OCI-LY1 (cell line): ENCODE results near the gene TNFAIP8.
A peak's percentile ranks its signal among the peaks of the same experiment; 100 is the strongest.

ENCODE experiments used
- H2AFZ ChIP-seq: fragments of 200-600 bp; sonication (generic), shearing (Covaris generic); 2 replicates; pipeline ENCODE4 v1.6.0; 2014; ENCODE audit warnings: antibody characterized with exemption, mild to moderate bottlenecking, low read length
- H3F3A ChIP-seq: fragments of 200-600 bp; sonication (generic), shearing (Covaris generic); 2 replicates; pipeline ENCODE4 v1.6.0; 2014; ENCODE audit warnings: mild to moderate bottlenecking, antibody characterized with exemption, low read length, moderate library complexity; ENCODE audit not compliant: insufficient read depth
- H3K27ac ChIP-seq: fragments of 200-600 bp; sonication (generic); 2 replicates; pipeline ENCODE4 v1.5.1; 2014; ENCODE audit warnings: low read length, mixed run types, mild to moderate bottlenecking, low read depth; ENCODE audit not compliant: poor library complexity, severe bottlenecking
- H3K27me3 ChIP-seq: fragments of 200-600 bp; sonication (generic); 2 replicates; pipeline ENCODE4 v1.6.0; 2014; ENCODE audit warnings: antibody characterized with exemption, mild to moderate bottlenecking, low read length, moderate library complexity; ENCODE audit not compliant: insufficient read depth
- H3K36me3 ChIP-seq: fragments of 200-600 bp; sonication (generic); 2 replicates; pipeline ENCODE4 v1.6.1; 2014; ENCODE audit warnings: mild to moderate bottlenecking, antibody characterized with exemption, low read length, moderate library complexity, mixed read lengths; ENCODE audit not compliant: insufficient read depth
- H3K4me1 ChIP-seq: fragments of 200-600 bp; sonication (generic); 2 replicates; pipeline ENCODE4 v1.5.1; 2014; ENCODE audit warnings: mild to moderate bottlenecking, low read length, moderate library complexity; ENCODE audit not compliant: insufficient read depth, severe bottlenecking
- H3K4me2 ChIP-seq: fragments of 200-600 bp; sonication (generic), shearing (Covaris generic); 2 replicates; pipeline ENCODE4 v1.6.1; 2014; ENCODE audit warnings: low read length
- H3K4me3 ChIP-seq: fragments of 200-600 bp; sonication (generic); 2 replicates; pipeline ENCODE4 v1.5.1; 2014; ENCODE audit warnings: low read length, low read depth, mild to moderate bottlenecking, mixed read lengths; ENCODE audit not compliant: poor library complexity, severe bottlenecking
- H3K79me2 ChIP-seq: fragments of 200-600 bp; shearing (Covaris generic); 2 replicates; pipeline ENCODE4 v1.6.1; 2016; ENCODE audit warnings: mixed run types, low read length, mixed read lengths; ENCODE audit not compliant: insufficient read depth
- H3K9ac ChIP-seq: fragments of 200-600 bp; sonication (generic), shearing (Covaris generic); 2 replicates; pipeline ENCODE4 v1.6.1; 2014; ENCODE audit warnings: mild to moderate bottlenecking, low read length, mixed read lengths
- H3K9me2 ChIP-seq: fragments of 200-600 bp; sonication (generic), shearing (Covaris generic); 2 replicates; pipeline ENCODE4 v1.6.1; 2014; ENCODE audit warnings: low read depth, mild to moderate bottlenecking, low read length, mixed read lengths
- H3K9me3 ChIP-seq: fragments of 200-600 bp; shearing (Covaris generic); 2 replicates; pipeline ENCODE4 v1.6.1; 2014; ENCODE audit warnings: low read length, mixed read lengths
- H4K20me1 ChIP-seq: fragments of 200-600 bp; sonication (generic), shearing (Covaris generic); 2 replicates; pipeline ENCODE4 v1.6.0; 2016; ENCODE audit warnings: mild to moderate bottlenecking, low read length; ENCODE audit not compliant: insufficient read depth
- CTCF ChIP-seq: fragments of 200-600 bp; sonication (generic), shearing (Covaris generic); IDR thresholded peaks from 2 replicates; pipeline ENCODE4 v1.5.1; 2017; ENCODE audit warnings: mild to moderate bottlenecking, antibody characterized with exemption, low read length, moderate library complexity, mixed read lengths
- EZH2 ChIP-seq: fragments of 200-600 bp; sonication (generic), shearing (Covaris generic); IDR thresholded peaks from 2 replicates; pipeline ENCODE4 v1.8.0; 2017; ENCODE audit warnings: borderline replicate concordance, mixed run types, mild to moderate bottlenecking, antibody characterized with exemption, low read length, moderate library complexity, mixed read lengths

The TNFAIP8 gene

GRCh38 chr5:119339965-119340364, 15.9 kb upstream of the TNFAIP8 start:
- H3K9me3 ChIP-seq, result no peaks in the 10 kb centered on the region
- H3K4me3 ChIP-seq, result peak overlapping the region; percentile 56
- peak overlapping the region; percentile 72 for H3K4me2 ChIP-seq
- H3K9me2 ChIP-seq, result no peaks in the 10 kb centered on the region
- H3K27me3 ChIP-seq, result no peaks in the 10 kb centered on the region
- H3K79me2 ChIP-seq, result peaks cover 37% of the 10 kb centered on the region
- peaks cover 99% of the 10 kb centered on the region for H3K4me1 ChIP-seq
- H3F3A ChIP-seq, result peaks cover 15% of the 10 kb centered on the region; the same call in 1 of the 2 replicates
- H3K9ac ChIP-seq, result peak overlapping the region; percentile 58
- no peaks in the 10 kb centered on the region for H4K20me1 ChIP-seq
- no peak overlapping the region for H2AFZ ChIP-seq
- H3K27ac ChIP-seq, result peak overlapping the region; percentile 99
- TF ChIP-seq EZH2 (no peak), CTCF (peak; percentile 19; the same call in 1 of the 2 replicates)
- H3K36me3 ChIP-seq, result peaks cover 6% of the 10 kb centered on the region; the same call in 1 of the 2 replicates

DNA sequence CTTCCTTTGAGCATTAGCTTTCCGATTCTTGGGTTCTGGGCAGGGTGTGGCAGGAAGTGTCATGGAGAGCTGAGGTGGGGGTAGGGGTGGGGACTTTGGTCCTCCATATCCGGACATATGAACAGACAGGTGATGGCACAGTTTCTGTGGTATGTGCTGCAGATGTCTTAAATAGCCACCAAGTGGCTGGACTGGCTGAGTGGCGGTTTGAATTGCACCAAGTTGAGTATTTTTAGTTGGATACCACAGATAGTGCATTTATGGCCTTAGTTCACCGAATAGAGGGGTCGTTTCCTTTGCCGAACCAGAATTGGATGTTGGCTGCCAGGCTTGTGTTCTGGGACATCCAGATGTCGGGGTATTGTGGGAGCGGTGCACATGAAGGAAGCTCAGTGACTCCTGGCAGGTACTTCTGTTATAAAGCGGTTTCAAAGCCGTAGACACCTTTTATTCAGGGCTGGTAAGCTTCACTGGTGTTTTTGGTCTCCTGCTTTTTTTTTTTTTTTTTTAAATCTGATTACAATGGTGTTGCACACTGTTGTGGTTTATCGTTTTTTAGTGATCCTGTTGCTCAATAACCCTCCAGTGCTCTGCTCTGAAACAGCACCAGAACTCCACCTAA, 15.1 kb upstream of the TNFAIP8 start:
- Histone ChIP-seq H2AFZ (no peak overlapping the region), H3K79me2 (peaks cover 36% of the 10 kb centered on the region), H3K27me3 (no peaks in the 10 kb centered on the region), H3F3A (peaks cover 15% of the 10 kb centered on the region; the same call in 1 of the 2 replicates), H3K4me1 (peaks cover 99% of the 10 kb centered on the region), H3K4me3 (peak overlapping the region; percentile 56), H3K36me3 (peaks cover 6% of the 10 kb centered on the region; the same call in 1 of the 2 replicates), H3K9ac (peak overlapping the region; percentile 73), H3K4me2 (peak overlapping the region; percentile 72), H3K27ac (peak overlapping the region; percentile 99), H4K20me1 (no peaks in the 10 kb centered on the region), H3K9me3 (no peaks in the 10 kb centered on the region), H3K9me2 (no peaks in the 10 kb centered on the region)
- TF ChIP-seq CTCF, result no peak; the same call in 1 of the 2 replicates
- no peak for TF ChIP-seq EZH2

- Histone ChIP-seq H3K79me2 (peaks cover 41% of the 10 kb centered on the region), H3K27ac (peak overlapping the region; percentile 99), H3K9me3 (no peaks in the 10 kb centered on the region), H3K9ac (peak overlapping the region; percentile 73), H3K4me3 (peak overlapping the region; percentile 56), H3F3A (peaks cover 15% of the 10 kb centered on the region; the same call in 1 of the 2 replicates), H3K36me3 (peaks cover 15% of the 10 kb centered on the region; the same call in 1 of the 2 replicates), H3K4me2 (peak overlapping the region; percentile 72), H4K20me1 (no peaks in the 10 kb centered on the region), H3K4me1 (peaks cover 99% of the 10 kb centered on the region), H3K27me3 (no peaks in the 10 kb centered on the region), H3K9me2 (no peaks in the 10 kb centered on the region), H2AFZ (no peak overlapping the region)
- TF ChIP-seq EZH2 (no peak), CTCF (no peak)
These were observed 14.1 kb upstream of the TNFAIP8 start for GRCh38 chr5:119341452-119342349.
